ENCODE data around the gene MACROD2. TPM values are rescaled to one million over a fixed set of nuclear protein-coding genes. Genes with fewer than 3 reads are reported as not detected.

MACROD2 gene
- total RNA-seq, 1 experiment from 2014 or later: 1.4 TPM

GRCh38 chr20:15544742-15545141, 1549.4 kb downstream of the MACROD2 start:
- no peak overlapping the region for H3K27ac ChIP-seq (ENCODE audit: low read depth, low read length, poor library complexity, severe bottlenecking)
- DNase-seq (ENCODE audit: low spot score): no peak
- no peaks in the 10 kb centered on the region for H3K36me3 ChIP-seq (ENCODE audit: insufficient read depth, low read length, poor library complexity, severe bottlenecking)
- ChIA-PET POLR2A (ENCODE audit: low non-redundant PET) (no interaction called here), CTCF (no interaction called here)
- H3K4me1 ChIP-seq (ENCODE audit: insufficient read depth, low read length, poor library complexity, severe bottlenecking): no peaks in the 10 kb centered on the region
- no peak for TF ChIP-seq CTCF (conservative IDR thresholded peaks at IDR 0.05; ENCODE audit: low read depth, low read length)
- TF ChIP-seq EZH2 (IDR thresholded peaks at IDR 0.05; ENCODE audit: borderline replicate concordance, low read depth, low read length, poor library complexity, severe bottlenecking): no peak
- H3K27me3 ChIP-seq (replicated peaks; ENCODE audit: insufficient read depth, low read depth, low read length, poor library complexity): no peaks in the 10 kb centered on the region
- BruUV-seq (replicated peaks): no TSS peak
- intact Hi-C loops (cut with micrococcal nuclease; ENCODE audit: unreplicated experiment): no loop called here
- H3K4me3 ChIP-seq (ENCODE audit: low read depth, low read length, poor library complexity, severe bottlenecking): no peak overlapping the region
- peaks cover 17% of the 10 kb centered on the region for H3K9me3 ChIP-seq (ENCODE audit: low read depth, low read length, poor library complexity, severe bottlenecking)

GRCh38 chr20:15546525-15547023, 1551.3 kb downstream of the MACROD2 start:
- ChIA-PET CTCF (no interaction called here), POLR2A (ENCODE audit: low non-redundant PET) (no interaction called here)
- DNase-seq (ENCODE audit: low spot score): no peak
- Histone ChIP-seq H3K27me3 (replicated peaks; ENCODE audit: insufficient read depth, low read depth, low read length, poor library complexity) (no peaks in the 10 kb centered on the region), H3K36me3 (ENCODE audit: insufficient read depth, low read length, poor library complexity, severe bottlenecking) (no peaks in the 10 kb centered on the region), H3K4me3 (ENCODE audit: low read depth, low read length, poor library complexity, severe bottlenecking) (no peak overlapping the region), H3K9me3 (ENCODE audit: low read depth, low read length, poor library complexity, severe bottlenecking) (peaks cover 15% of the 10 kb centered on the region), H3K27ac (ENCODE audit: low read depth, low read length, poor library complexity, severe bottlenecking) (no peak overlapping the region), H3K4me1 (ENCODE audit: insufficient read depth, low read length, poor library complexity, severe bottlenecking) (no peaks in the 10 kb centered on the region)
- no TSS peak for BruUV-seq (replicated peaks)
- intact Hi-C loops (cut with micrococcal nuclease; ENCODE audit: unreplicated experiment): no loop called here
- TF ChIP-seq EZH2 (IDR thresholded peaks at IDR 0.05; ENCODE audit: borderline replicate concordance, low read depth, low read length, poor library complexity, severe bottlenecking): no peak
- TF ChIP-seq CTCF (conservative IDR thresholded peaks at IDR 0.05; ENCODE audit: low read depth, low read length): no peak

GRCh38 chr20:15547119-15547518, 1551.8 kb downstream of the MACROD2 start:
- Histone ChIP-seq H3K9me3 (ENCODE audit: low read depth, low read length, poor library complexity, severe bottlenecking) (peaks cover 12% of the 10 kb centered on the region), H3K4me3 (ENCODE audit: low read depth, low read length, poor library complexity, severe bottlenecking) (no peak overlapping the region), H3K4me1 (ENCODE audit: insufficient read depth, low read length, poor library complexity, severe bottlenecking) (no peaks in the 10 kb centered on the region), H3K27me3 (replicated peaks; ENCODE audit: insufficient read depth, low read depth, low read length, poor library complexity) (no peaks in the 10 kb centered on the region), H3K27ac (ENCODE audit: low read depth, low read length, poor library complexity, severe bottlenecking) (no peak overlapping the region), H3K36me3 (ENCODE audit: insufficient read depth, low read length, poor library complexity, severe bottlenecking) (no peaks in the 10 kb centered on the region)
- DNase-seq (ENCODE audit: low spot score): no peak
- CTCF ChIA-PET: no interaction called here
- POLR2A ChIA-PET (ENCODE audit: low non-redundant PET): no interaction called here
- intact Hi-C loops (cut with micrococcal nuclease; ENCODE audit: unreplicated experiment): no loop called here
- BruUV-seq (replicated peaks): no TSS peak
- TF ChIP-seq CTCF (conservative IDR thresholded peaks at IDR 0.05; ENCODE audit: low read depth, low read length): no peak
- TF ChIP-seq EZH2 (IDR thresholded peaks at IDR 0.05; ENCODE audit: borderline replicate concordance, low read depth, low read length, poor library complexity, severe bottlenecking): no peak
